Measurements from ENCODE around the gene KRT38. TPM values are rescaled to one million over a fixed set of nuclear protein-coding genes. Genes with fewer than 3 reads are reported as not detected.
"Not testable (repeated sequence)": the region's sequence is repeated elsewhere in the genome, so short reads cannot be mapped to it uniquely, and the experiment has no call there.

Gene KRT38
- total RNA-seq, 1 donor from 2014 or later: not detected

DNA sequence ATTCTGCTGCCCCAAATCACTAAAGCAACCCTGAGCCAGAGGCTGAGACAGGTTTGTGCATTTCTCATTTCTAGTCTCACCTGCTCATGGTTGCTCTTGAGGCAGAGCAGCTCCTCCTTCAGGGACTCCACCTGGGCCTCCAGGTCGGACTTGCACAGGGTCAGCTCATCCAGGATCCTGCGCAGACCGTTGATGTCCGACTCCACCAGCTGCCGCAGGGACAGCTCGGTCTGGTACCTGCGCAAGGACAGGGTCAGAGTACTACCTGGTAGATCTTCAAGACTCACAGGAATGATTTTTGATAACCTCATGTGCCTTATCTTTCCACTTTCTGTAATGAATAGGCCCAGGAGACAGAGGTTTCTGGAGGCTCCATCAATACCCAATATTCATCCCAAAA is 44.4 kb downstream of the KRT38 start:
- H3K9me3 ChIP-seq (ENCODE audit: low read depth): no peaks in the 10 kb centered on the region
- TF ChIP-seq, protein P1, sequence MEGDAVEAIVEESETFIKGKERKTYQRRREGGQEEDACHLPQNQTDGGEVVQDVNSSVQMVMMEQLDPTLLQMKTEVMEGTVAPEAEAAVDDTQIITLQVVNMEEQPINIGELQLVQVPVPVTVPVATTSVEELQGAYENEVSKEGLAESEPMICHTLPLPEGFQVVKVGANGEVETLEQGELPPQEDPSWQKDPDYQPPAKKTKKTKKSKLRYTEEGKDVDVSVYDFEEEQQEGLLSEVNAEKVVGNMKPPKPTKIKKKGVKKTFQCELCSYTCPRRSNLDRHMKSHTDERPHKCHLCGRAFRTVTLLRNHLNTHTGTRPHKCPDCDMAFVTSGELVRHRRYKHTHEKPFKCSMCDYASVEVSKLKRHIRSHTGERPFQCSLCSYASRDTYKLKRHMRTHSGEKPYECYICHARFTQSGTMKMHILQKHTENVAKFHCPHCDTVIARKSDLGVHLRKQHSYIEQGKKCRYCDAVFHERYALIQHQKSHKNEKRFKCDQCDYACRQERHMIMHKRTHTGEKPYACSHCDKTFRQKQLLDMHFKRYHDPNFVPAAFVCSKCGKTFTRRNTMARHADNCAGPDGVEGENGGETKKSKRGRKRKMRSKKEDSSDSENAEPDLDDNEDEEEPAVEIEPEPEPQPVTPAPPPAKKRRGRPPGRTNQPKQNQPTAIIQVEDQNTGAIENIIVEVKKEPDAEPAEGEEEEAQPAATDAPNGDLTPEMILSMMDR (IDR thresholded peaks at IDR 0.05): no peak
- TF ChIP-seq EZH2 (IDR thresholded peaks at IDR 0.05) (no peak), EZH2phosphoT487 (IDR thresholded peaks at IDR 0.05) (no peak)
- Mint-ChIP-seq H3K9me3 (no peaks in the 10 kb centered on the region), H3K27me3 (ENCODE audit: insufficient read depth, low read depth) (peaks cover 2% of the 10 kb centered on the region), H3K4me3 (no peak overlapping the region), H3K4me1 (no peaks in the 10 kb centered on the region), H3K36me3 (no peaks in the 10 kb centered on the region), H3K27ac (no peak overlapping the region)
- H3K36me3 ChIP-seq: no peaks in the 10 kb centered on the region
- DNase-seq (ENCODE audit: low spot score): no peak
- H3K79me2 ChIP-seq (ENCODE audit: low read depth): no peaks in the 10 kb centered on the region
- H4K20me1 ChIP-seq (ENCODE audit: low read depth): no peaks in the 10 kb centered on the region
- no peaks in the 10 kb centered on the region for H3K27me3 ChIP-seq
- H3K4me1 ChIP-seq: no peaks in the 10 kb centered on the region
- no peak overlapping the region for H3K9ac ChIP-seq
- no peak overlapping the region for H3K4me2 ChIP-seq
- no peaks in the 10 kb centered on the region for H3F3A ChIP-seq (ENCODE audit: low read depth)
- no peak overlapping the region for H3K4me3 ChIP-seq
- no peak overlapping the region for H2AFZ ChIP-seq (replicated peaks)
- H3K27ac ChIP-seq: no peak overlapping the region

DNA sequence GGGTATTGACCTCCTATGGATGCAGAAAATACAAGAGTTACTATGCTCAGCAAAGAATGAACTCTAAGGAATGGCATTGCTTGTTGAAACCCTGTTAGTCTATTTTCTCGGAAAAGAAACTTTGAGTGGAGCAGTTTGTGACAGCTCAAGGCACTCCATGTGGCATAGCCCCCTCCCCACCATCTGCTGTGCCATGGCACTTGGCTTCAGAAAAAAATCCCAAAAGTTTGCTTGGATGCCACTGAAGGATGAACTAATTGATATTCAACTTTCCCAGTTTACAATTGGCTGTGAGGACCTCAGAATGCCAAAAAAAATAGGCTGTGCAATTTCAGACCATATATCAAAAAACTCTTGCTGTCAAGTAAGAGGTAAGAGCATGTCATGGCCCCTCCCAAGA is 45.2 kb downstream of the KRT38 start:
- H3K9ac ChIP-seq: no peak overlapping the region
- no peak for DNase-seq (ENCODE audit: low spot score)
- H3K27ac Mint-ChIP-seq: no peak overlapping the region
- H3K4me1 Mint-ChIP-seq: peaks cover under 1% of the 10 kb centered on the region
- no peak overlapping the region for H3K4me2 ChIP-seq
- no peak overlapping the region for H3K27ac ChIP-seq
- TF ChIP-seq EZH2phosphoT487 (IDR thresholded peaks at IDR 0.05) (no peak), EZH2 (IDR thresholded peaks at IDR 0.05) (no peak)
- TF ChIP-seq, protein P1 (IDR thresholded peaks at IDR 0.05): no peak
- H3K36me3 Mint-ChIP-seq: no peaks in the 10 kb centered on the region
- H3K4me1 ChIP-seq: no peaks in the 10 kb centered on the region
- H3K36me3 ChIP-seq: no peaks in the 10 kb centered on the region
- H2AFZ ChIP-seq (replicated peaks): no peak overlapping the region
- no peak overlapping the region for H3K4me3 Mint-ChIP-seq
- H3K9me3 Mint-ChIP-seq: no peaks in the 10 kb centered on the region
- H3K9me3 ChIP-seq (ENCODE audit: low read depth): no peaks in the 10 kb centered on the region
- H3K79me2 ChIP-seq (ENCODE audit: low read depth): no peaks in the 10 kb centered on the region
- H3F3A ChIP-seq (ENCODE audit: low read depth): no peaks in the 10 kb centered on the region
- no peak overlapping the region for H3K4me3 ChIP-seq
- H4K20me1 ChIP-seq (ENCODE audit: low read depth): no peaks in the 10 kb centered on the region
- peaks cover 6% of the 10 kb centered on the region for H3K27me3 Mint-ChIP-seq (ENCODE audit: insufficient read depth, low read depth)
- no peaks in the 10 kb centered on the region for H3K27me3 ChIP-seq

DNA sequence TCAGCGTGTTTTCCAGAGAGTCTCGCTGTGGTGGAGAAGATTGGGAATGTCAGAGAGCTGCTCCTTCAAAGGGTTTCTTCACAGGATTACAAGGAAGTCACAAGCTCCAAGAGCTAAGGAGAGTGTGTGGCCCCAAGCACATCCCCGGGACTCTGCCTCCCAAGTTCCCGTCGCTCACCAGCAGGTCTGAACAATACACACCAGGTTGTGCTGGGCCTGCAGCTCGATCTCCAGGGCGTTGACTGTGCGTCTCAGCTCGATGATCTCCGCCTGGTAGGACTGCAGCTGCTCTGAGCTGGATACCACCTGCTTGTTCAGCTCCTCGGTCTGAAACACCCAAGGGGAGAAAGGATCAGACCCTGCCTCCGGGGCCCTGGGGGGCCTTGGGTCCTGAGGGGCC is 45.7 kb downstream of the KRT38 start:
- H3K36me3 Mint-ChIP-seq; H3K4me1 ChIP-seq; H3K4me3 Mint-ChIP-seq; H3K27me3 Mint-ChIP-seq (ENCODE audit: insufficient read depth, low read depth); DNase-seq (ENCODE audit: low spot score); H3K36me3 ChIP-seq; H3K27ac ChIP-seq; H3K4me2 ChIP-seq; H3K27me3 ChIP-seq; H3K9me3 ChIP-seq (ENCODE audit: low read depth); H4K20me1 ChIP-seq (ENCODE audit: low read depth); H3K27ac Mint-ChIP-seq; H3K4me1 Mint-ChIP-seq; H3K9ac ChIP-seq; H3F3A ChIP-seq (ENCODE audit: low read depth); H3K4me3 ChIP-seq; H3K79me2 ChIP-seq (ENCODE audit: low read depth); H3K9me3 Mint-ChIP-seq: not testable (repeated sequence)
- peak overlapping the region; percentile 57 for H2AFZ ChIP-seq (replicated peaks)

DNA sequence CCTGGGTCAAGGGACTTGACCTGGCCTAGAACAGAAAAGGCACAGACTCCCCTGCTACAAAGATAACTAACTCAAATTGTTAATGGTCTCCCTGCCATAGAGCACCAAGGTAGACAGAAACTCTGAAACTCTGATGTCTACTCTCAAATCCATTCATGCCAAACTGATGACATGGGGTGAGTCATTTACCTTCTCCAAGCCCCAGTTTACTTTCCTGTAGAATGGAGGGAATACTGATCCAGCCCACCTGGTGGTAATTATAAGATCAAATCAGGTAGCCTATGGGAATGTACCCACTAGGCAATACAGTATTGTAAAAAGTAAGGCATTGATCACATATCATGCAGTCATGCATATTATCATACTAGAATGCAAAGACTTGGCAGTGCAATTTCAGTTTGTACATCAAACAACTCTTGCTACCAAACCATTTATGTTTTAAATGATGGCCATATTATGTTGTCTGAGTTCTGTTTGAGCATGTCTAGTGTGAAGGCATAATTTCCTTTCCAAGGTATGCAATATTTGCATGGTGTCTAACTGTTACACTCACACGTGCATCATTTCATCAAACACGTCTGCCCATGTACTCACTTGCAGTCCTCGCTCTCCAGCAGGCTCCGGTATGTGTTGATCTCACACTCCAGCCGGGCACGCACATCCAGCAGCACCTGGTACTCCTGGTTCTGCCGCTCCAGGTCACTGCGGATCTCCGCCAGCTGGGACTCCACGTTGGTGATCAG is 46.4 kb downstream of the KRT38 start:
- Histone ChIP-seq H3F3A (ENCODE audit: low read depth) (no peaks in the 10 kb centered on the region), H3K4me1 (no peaks in the 10 kb centered on the region), H3K9me3 (ENCODE audit: low read depth) (no peaks in the 10 kb centered on the region), H3K9ac (no peak overlapping the region), H3K27ac (no peak overlapping the region), H3K4me3 (no peak overlapping the region), H3K4me2 (no peak overlapping the region), H2AFZ (replicated peaks) (peak overlapping the region; percentile 57), H3K27me3 (no peaks in the 10 kb centered on the region), H4K20me1 (ENCODE audit: low read depth) (no peaks in the 10 kb centered on the region), H3K79me2 (ENCODE audit: low read depth) (no peaks in the 10 kb centered on the region), H3K36me3 (no peaks in the 10 kb centered on the region)
- Mint-ChIP-seq H3K4me1 (peaks cover 4% of the 10 kb centered on the region), H3K4me3 (no peak overlapping the region), H3K36me3 (no peaks in the 10 kb centered on the region), H3K27ac (no peak overlapping the region), H3K27me3 (ENCODE audit: insufficient read depth, low read depth) (peaks cover 10% of the 10 kb centered on the region), H3K9me3 (no peaks in the 10 kb centered on the region)
- no peak for TF ChIP-seq EZH2phosphoT487 (IDR thresholded peaks at IDR 0.05)
- TF ChIP-seq EZH2 (IDR thresholded peaks at IDR 0.05): no peak
- TF ChIP-seq, protein P1 (IDR thresholded peaks at IDR 0.05): no peak
- no peak for DNase-seq (ENCODE audit: low spot score)

Measured in neural progenitor cell (in vitro differentiated cells).